Measurements from ENCODE around the gene NCBP1.

DNA sequence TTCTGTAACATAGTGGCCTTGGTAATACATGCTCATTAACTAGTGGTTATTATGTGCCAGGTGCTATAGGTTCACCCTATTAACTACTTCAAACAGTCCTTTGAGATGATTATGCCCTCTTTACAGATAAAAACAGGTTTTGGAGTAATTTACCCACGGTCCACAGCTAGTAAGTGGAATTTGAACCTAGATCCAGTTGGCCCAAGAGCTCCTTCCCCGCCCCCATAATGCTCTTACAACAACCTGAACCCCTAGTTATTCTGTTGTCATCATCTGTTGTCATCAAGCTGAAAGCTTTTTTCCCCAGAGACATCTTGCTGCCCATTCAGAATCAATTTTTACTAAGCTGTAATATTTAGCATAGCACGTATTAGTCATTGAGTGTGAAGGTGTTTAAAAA, 40.3 kb downstream of the NCBP1 start:
- TF ChIP-seq, protein P1, sequence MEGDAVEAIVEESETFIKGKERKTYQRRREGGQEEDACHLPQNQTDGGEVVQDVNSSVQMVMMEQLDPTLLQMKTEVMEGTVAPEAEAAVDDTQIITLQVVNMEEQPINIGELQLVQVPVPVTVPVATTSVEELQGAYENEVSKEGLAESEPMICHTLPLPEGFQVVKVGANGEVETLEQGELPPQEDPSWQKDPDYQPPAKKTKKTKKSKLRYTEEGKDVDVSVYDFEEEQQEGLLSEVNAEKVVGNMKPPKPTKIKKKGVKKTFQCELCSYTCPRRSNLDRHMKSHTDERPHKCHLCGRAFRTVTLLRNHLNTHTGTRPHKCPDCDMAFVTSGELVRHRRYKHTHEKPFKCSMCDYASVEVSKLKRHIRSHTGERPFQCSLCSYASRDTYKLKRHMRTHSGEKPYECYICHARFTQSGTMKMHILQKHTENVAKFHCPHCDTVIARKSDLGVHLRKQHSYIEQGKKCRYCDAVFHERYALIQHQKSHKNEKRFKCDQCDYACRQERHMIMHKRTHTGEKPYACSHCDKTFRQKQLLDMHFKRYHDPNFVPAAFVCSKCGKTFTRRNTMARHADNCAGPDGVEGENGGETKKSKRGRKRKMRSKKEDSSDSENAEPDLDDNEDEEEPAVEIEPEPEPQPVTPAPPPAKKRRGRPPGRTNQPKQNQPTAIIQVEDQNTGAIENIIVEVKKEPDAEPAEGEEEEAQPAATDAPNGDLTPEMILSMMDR (IDR thresholded peaks at IDR 0.05): no peak
- TF ChIP-seq EZH2 (IDR thresholded peaks at IDR 0.05): no peak

Measured in neural progenitor cell (in vitro differentiated cells).